HFFc6 (cell line): ENCODE measurements around the gene PTPN14. TPM values are rescaled to one million over a fixed set of nuclear protein-coding genes. Genes with fewer than 3 reads are reported as not detected.

ENCODE experiments used
- DNase-seq: peaks from one replicate; pipeline ENCODE4 v3.0.0-alpha.2; 2018
- H3K27ac Mint-ChIP-seq: 2 replicates; pipeline ENCODE4 v1.8.0; 2020; ENCODE audit warnings: mild to moderate bottlenecking, mixed read lengths
- H3K27me3 Mint-ChIP-seq: 2 replicates; pipeline ENCODE4 v1.8.0; 2021; ENCODE audit warnings: mild to moderate bottlenecking, moderate library complexity, mixed read lengths; ENCODE audit not compliant: insufficient read depth
- H3K36me3 Mint-ChIP-seq: 2 replicates; pipeline ENCODE4 v1.8.0; 2021; ENCODE audit warnings: low read depth, mixed read lengths
- H3K4me1 Mint-ChIP-seq: 2 replicates; pipeline ENCODE4 v1.8.0; 2020; ENCODE audit warnings: low read depth, mixed read lengths
- H3K4me3 Mint-ChIP-seq: 2 replicates; pipeline ENCODE4 v1.8.0; 2020; ENCODE audit warnings: mild to moderate bottlenecking, moderate library complexity, mixed read lengths
- H3K9me3 Mint-ChIP-seq: 2 replicates; pipeline ENCODE4 v1.8.0; 2020; ENCODE audit warnings: mild to moderate bottlenecking, mixed read lengths
- CTCF ChIP-seq: fragments of 200-600 bp; sonication (generic); IDR thresholded peaks from 2 replicates; pipeline ENCODE4 v1.5.0; 2021; ENCODE audit warnings: antibody characterized with exemption, mild to moderate bottlenecking
- total RNA-seq, 6 experiments: library from RNA; stranded (reverse); fragmentation: NEBNext Ultra II Directional; extraction: Animal tissue kit (Norgen Biotek cat#: 25700); gene quantifications; 2 replicates in 1 of 6; 3 replicates in 5 of 6; pipeline ENCODE4 v1.2.3, GENCODE V29; 2021

Gene PTPN14
- total RNA-seq, 6 experiments from 2014 or later, result 93.6 to 140 (median 106) TPM

DNA sequence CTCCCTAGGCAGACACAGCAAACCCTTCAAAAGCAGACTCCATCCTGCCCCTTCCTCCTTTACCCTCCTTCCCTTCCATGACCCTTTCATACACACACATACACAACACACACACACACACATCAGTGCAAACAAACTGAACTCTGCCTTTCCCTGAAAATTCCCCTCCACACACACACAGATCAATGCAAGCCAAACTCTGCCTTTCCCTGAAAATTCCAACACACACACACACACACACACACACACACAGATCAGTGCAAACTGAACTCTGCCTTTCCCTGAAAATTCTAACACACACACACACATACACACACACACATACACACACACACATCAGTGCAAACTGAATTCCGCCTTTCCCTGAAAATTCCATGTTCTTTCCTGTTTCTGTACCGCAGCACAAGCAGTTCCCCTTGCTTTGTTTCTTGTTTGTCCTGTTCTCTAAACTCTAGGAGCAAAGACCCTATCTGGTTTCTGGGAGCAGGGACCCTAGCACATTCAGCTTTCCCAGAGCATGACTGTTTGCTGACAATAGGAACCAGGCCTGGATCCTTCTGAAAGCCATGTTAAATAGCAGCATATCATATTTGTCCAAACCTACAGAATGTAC lies 91.0 kb downstream of the PTPN14 start:
- Mint-ChIP-seq H3K36me3 (peaks cover 32% of the 10 kb centered on the region), H3K4me1 (peaks cover 77% of the 10 kb centered on the region), H3K4me3 (no peak overlapping the region), H3K9me3 (no peaks in the 10 kb centered on the region), H3K27ac (peak overlapping the region; percentile 46), H3K27me3 (no peaks in the 10 kb centered on the region)
- no peak for DNase-seq
- TF ChIP-seq CTCF, result no peak

- no peak for DNase-seq
- Mint-ChIP-seq H3K4me3 (no peak overlapping the region), H3K4me1 (peaks cover 81% of the 10 kb centered on the region), H3K36me3 (peaks cover 30% of the 10 kb centered on the region), H3K9me3 (no peaks in the 10 kb centered on the region), H3K27me3 (no peaks in the 10 kb centered on the region), H3K27ac (peak overlapping the region; percentile 46)
- TF ChIP-seq CTCF, result no peak
These were observed 91.5 kb downstream of the PTPN14 start for GRCh38 chr1:214459895-214460294.

GRCh38 chr1:214458541-214458940 lies 92.9 kb downstream of the PTPN14 start:
- peaks cover 84% of the 10 kb centered on the region for H3K4me1 Mint-ChIP-seq
- no peak overlapping the region for H3K4me3 Mint-ChIP-seq
- peak overlapping the region; percentile 66 for H3K27ac Mint-ChIP-seq

DNA sequence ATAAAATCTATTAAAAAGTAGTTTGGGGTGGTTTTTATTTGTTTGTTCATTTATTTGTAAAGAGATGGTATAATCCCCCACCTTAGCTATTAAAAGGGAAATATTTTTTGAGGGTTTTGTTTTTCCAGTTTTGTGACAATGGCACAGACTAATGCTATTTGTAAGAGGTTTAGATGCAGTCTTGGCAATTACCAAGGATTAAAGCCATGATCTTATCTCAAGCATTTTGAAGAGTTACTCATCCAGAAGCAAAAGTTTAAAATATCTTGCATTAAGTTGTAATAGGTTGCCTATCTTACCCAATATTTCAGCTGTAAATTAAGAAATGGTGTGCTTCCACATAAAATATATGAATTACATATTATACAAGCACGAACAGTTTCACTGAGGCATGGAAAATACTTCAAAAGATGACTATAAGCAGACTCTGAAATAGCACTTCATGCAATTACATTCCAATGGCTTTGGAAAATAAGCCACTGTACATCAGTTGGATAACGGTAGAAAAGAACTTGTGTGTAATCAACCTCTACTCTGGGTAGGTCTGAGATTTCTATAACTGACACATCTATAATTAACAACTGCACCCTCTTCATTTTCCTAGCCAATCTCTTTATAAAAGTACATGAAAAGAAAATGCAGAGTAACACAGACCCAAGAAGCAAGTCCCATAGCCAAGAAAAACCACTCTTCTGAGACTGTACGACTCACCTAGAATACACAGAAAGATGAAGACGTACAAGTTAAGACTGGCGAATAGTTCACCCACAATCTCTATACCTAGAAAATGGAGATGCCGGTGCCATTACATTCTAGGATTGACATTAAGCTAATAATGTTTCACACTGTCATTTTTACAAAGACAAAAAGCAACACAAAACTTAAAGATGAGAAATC lies 95.2 kb downstream of the PTPN14 start:
- Mint-ChIP-seq H3K27me3 (no peaks in the 10 kb centered on the region), H3K4me1 (peaks cover 89% of the 10 kb centered on the region), H3K36me3 (peaks cover 18% of the 10 kb centered on the region), H3K4me3 (peak overlapping the region; percentile 54), H3K27ac (peak overlapping the region; percentile 84), H3K9me3 (no peaks in the 10 kb centered on the region)
- no peak for TF ChIP-seq CTCF
- peak; percentile 24 for DNase-seq

More at GRCh38 chr1:214458541-214458940, 92.9 kb downstream of the PTPN14 start:
- Mint-ChIP-seq H3K27me3 (no peaks in the 10 kb centered on the region), H3K9me3 (no peaks in the 10 kb centered on the region), H3K36me3 (peaks cover 21% of the 10 kb centered on the region)
- TF ChIP-seq CTCF, result no peak
- DNase-seq, result no peak

DNA sequence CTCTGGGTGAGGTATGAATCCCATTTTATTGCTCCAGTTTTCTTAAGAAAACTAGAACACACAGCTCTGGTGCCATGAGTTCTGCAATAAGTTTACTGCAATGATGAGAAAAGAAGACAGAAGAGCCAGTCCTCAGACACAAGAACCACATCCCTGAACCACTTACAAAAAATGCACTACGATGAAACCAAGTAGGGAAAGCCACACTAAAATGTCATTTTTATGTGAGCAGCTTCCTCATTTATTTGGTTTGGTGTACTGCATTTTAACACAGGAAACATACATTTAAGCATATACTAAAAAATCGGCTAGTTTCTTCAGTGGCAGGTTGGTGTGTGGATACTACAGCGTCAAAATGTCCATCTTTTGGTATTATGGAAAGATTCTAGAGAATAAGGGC lies 95.9 kb downstream of the PTPN14 start:
- no peak for DNase-seq
- no peaks in the 10 kb centered on the region for H3K27me3 Mint-ChIP-seq
- peak overlapping the region; percentile 84 for H3K27ac Mint-ChIP-seq
- no peak for TF ChIP-seq CTCF
- peak overlapping the region; percentile 54 for H3K4me3 Mint-ChIP-seq
- no peaks in the 10 kb centered on the region for H3K9me3 Mint-ChIP-seq
- peaks cover 25% of the 10 kb centered on the region for H3K36me3 Mint-ChIP-seq
- peaks cover 93% of the 10 kb centered on the region for H3K4me1 Mint-ChIP-seq
